Adrenal gland (tissue), 5 donors: ENCODE data around the gene CENPP.

Experiments used
- CTCF ChIP-seq, 6 experiments: fragments of 450-650 bp in 4 of 6; fragments of 200-600 bp in 2 of 6; sonication (generic) in 1 of 6; IDR thresholded peaks; 1 replicate in 5 of 6; 2 replicates in 1 of 6; pipeline versions ENCODE4 v1.5.1 to v1.8.0; 2016 to 2021; ENCODE audit warnings: antibody characterized with exemption in 6 of 6, mild to moderate bottlenecking in 2 of 6, moderate library complexity in 1 of 6
- POLR2A ChIP-seq, 2 donors: fragments of 450-650 bp; IDR thresholded peaks; one replicate each; pipeline ENCODE4 v1.6.1; 2017; ENCODE audit warnings: antibody characterized with exemption in 2 of 2, mild to moderate bottlenecking in 2 of 2, moderate library complexity in 1 of 2
- donor health status: DM: no; HTN: no; CAD: no.

- TF ChIP-seq CTCF (IDR thresholded peaks at IDR 0.05) (no peak), POLR2A (IDR thresholded peaks at IDR 0.05) (no peak)
These were observed 180.6 kb downstream of the CENPP start for GRCh38 chr9:92506184-92506857.
